ENCODE measurements around the gene SMARCC1.

DNA sequence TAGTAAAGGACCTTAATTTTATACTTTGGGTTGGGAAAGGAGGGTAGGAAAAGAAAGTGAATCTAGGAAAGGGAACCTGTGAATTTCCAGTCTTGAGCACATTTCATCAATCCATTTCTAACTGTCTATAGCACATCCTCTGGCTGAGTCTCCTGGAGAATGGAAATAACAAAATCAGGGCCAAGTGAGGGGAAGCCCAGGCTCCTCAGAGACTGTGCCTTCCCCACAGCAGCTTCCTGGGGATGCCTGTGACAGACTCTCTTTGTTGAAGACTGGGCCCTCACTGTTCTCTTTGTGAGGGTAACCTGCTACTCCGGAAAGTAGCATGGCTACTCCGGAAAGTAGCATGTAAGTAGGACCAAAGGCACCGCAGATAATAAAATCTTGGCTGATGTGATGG lies 180.4 kb downstream of the SMARCC1 start:
- TF ChIP-seq, protein P1, sequence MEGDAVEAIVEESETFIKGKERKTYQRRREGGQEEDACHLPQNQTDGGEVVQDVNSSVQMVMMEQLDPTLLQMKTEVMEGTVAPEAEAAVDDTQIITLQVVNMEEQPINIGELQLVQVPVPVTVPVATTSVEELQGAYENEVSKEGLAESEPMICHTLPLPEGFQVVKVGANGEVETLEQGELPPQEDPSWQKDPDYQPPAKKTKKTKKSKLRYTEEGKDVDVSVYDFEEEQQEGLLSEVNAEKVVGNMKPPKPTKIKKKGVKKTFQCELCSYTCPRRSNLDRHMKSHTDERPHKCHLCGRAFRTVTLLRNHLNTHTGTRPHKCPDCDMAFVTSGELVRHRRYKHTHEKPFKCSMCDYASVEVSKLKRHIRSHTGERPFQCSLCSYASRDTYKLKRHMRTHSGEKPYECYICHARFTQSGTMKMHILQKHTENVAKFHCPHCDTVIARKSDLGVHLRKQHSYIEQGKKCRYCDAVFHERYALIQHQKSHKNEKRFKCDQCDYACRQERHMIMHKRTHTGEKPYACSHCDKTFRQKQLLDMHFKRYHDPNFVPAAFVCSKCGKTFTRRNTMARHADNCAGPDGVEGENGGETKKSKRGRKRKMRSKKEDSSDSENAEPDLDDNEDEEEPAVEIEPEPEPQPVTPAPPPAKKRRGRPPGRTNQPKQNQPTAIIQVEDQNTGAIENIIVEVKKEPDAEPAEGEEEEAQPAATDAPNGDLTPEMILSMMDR (IDR thresholded peaks at IDR 0.05 in 2 of 3, conservative IDR thresholded peaks at IDR 0.05 in 1 of 3; ENCODE audit: borderline replicate concordance in 1 of 3, insufficient read depth in 1 of 3, low read depth in 2 of 3, low read length in 2 of 3): no peak
- TF ChIP-seq YY1 (IDR thresholded peaks at IDR 0.05; ENCODE audit: extremely low read depth, insufficient replicate concordance, low read depth, low read length): no peak
- TF ChIP-seq POLR2AphosphoS5 (IDR thresholded peaks at IDR 0.05; ENCODE audit: low read depth, low read length): no peak
- no peak for TF ChIP-seq POLR2A (IDR thresholded peaks at IDR 0.05; ENCODE audit: borderline replicate concordance, extremely low read depth, insufficient read depth, insufficient read length)
- TF ChIP-seq, protein P2, sequence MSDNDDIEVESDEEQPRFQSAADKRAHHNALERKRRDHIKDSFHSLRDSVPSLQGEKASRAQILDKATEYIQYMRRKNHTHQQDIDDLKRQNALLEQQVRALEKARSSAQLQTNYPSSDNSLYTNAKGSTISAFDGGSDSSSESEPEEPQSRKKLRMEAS (IDR thresholded peaks at IDR 0.05): no peak
- no peak for TF ChIP-seq EGR1 (IDR thresholded peaks at IDR 0.05; ENCODE audit: low read depth)
- TF ChIP-seq SRF (IDR thresholded peaks at IDR 0.05; ENCODE audit: low read depth): no peak
